OCI-LY7 (cell line): Measurements from ENCODE around the gene DGKQ. TPM values are rescaled to one million over a fixed set of nuclear protein-coding genes. Genes with fewer than 3 reads are reported as not detected.

Source experiments
- BruUV-seq: library from RNA; stranded (reverse); fragments of 400-500 nt; replicated peaks from 2 replicates; lab custom pipeline; 2021; lab: Mats Ljungman, UMichigan
- CTCF ChIA-PET: fragments of 300-600 bp; sonication (Branson Sonifier 250); formaldehyde crosslinking; loops from one replicate; lab custom pipeline; 2022; ENCODE audit warnings: antibody characterized with exemption; ENCODE audit not compliant: unreplicated experiment; lab: Charles Lee
- POLR2A ChIA-PET: fragments of 300-600 bp; sonication (Branson Sonifier 250); formaldehyde crosslinking; loops from one replicate; lab custom pipeline; 2022; ENCODE audit warnings: antibody characterized with exemption; lab: Charles Lee
- DNase-seq: peaks from one replicate; pipeline ENCODE4 v3.0.0-alpha.2; 2015; ENCODE audit warnings: low spot score
- H2AFZ ChIP-seq: fragments of 200-600 bp; sonication (generic), shearing (Covaris generic); 2 replicates; pipeline ENCODE4 v1.6.1; 2014; ENCODE audit warnings: mild to moderate bottlenecking, antibody characterized with exemption, low read length, moderate library complexity
- H3K27ac ChIP-seq: fragments of 200-600 bp; sonication (generic); 2 replicates; pipeline ENCODE4 v1.5.1; 2014; ENCODE audit warnings: mixed run types, low read depth, mild to moderate bottlenecking, moderate library complexity, low read length, inconsistent platforms; ENCODE audit not compliant: poor library complexity, severe bottlenecking
- H3K36me3 ChIP-seq: fragments of 200-600 bp; sonication (generic); 2 replicates; pipeline ENCODE4 v1.6.1; 2014; ENCODE audit warnings: mild to moderate bottlenecking, antibody characterized with exemption, low read length, moderate library complexity, mixed read lengths; ENCODE audit not compliant: insufficient read depth
- H3K4me1 ChIP-seq: fragments of 200-600 bp; sonication (generic); 2 replicates; pipeline ENCODE4 v1.5.1; 2014; ENCODE audit warnings: mild to moderate bottlenecking, low read length; ENCODE audit not compliant: insufficient read depth, poor library complexity, severe bottlenecking
- H3K4me2 ChIP-seq: fragments of 200-600 bp; sonication (generic); 2 replicates; pipeline ENCODE4 v1.6.1; 2014; ENCODE audit warnings: mild to moderate bottlenecking, low read length
- H3K4me3 ChIP-seq: fragments of 200-600 bp; sonication (generic); 2 replicates; pipeline ENCODE4 v1.5.1; 2014; ENCODE audit warnings: mild to moderate bottlenecking, low read depth, low read length; ENCODE audit not compliant: poor library complexity, severe bottlenecking
- H3K79me2 ChIP-seq: fragments of 200-600 bp; sonication (generic); 2 replicates; pipeline ENCODE4 v1.6.1; 2016; ENCODE audit warnings: low read depth, mild to moderate bottlenecking, low read length, moderate library complexity, mixed read lengths; ENCODE audit not compliant: insufficient read depth
- H3K9me2 ChIP-seq: fragments of 200-600 bp; sonication (generic); 2 replicates; pipeline ENCODE4 v1.6.1; 2016; ENCODE audit warnings: mild to moderate bottlenecking, low read length, mixed read lengths; ENCODE audit not compliant: insufficient read depth
- H3K9me3 ChIP-seq: fragments of 200-600 bp; sonication (generic); 2 replicates; pipeline ENCODE4 v1.6.1; 2014; ENCODE audit warnings: mild to moderate bottlenecking, mixed run types, low read length, mixed read lengths
- H4K20me1 ChIP-seq: fragments of 200-600 bp; sonication (generic); 2 replicates; pipeline ENCODE4 v1.6.1; 2014; ENCODE audit warnings: mild to moderate bottlenecking, antibody characterized with exemption, low read length, moderate library complexity, mixed read lengths; ENCODE audit not compliant: insufficient read depth
- CTCF ChIP-seq: fragments of 200-600 bp; sonication (generic); conservative IDR thresholded peaks from 2 replicates; pipeline ENCODE4 v1.5.1; 2014; ENCODE audit warnings: mild to moderate bottlenecking, antibody characterized with exemption, low read length, moderate library complexity, mixed read lengths
- EZH2phosphoT487 ChIP-seq: fragments of 200-600 bp; sonication (generic); IDR thresholded peaks from 2 replicates; pipeline ENCODE4 v1.6.1; 2018; ENCODE audit warnings: low read depth, borderline replicate concordance, mild to moderate bottlenecking, mixed run types, antibody characterized with exemption, low read length, moderate library complexity, mixed read lengths
- intact Hi-C: fragments of 100-400 bp; cut with micrococcal nuclease; formaldehyde crosslinking; loops from one replicate; pipeline ENCODE4 v1.10.0; 2022; ENCODE audit not compliant: unreplicated experiment
- total RNA-seq, 2 experiments: library from RNA; depleted of rRNA in 1 of 2; stranded (reverse); fragments of >200 nt in 1 of 2; shearing (Covaris generic) in 1 of 2; gene quantifications; 2 replicates each; pipeline ENCODE4 v1.2.3, GENCODE V29; 2014 to 2022

The DGKQ gene
- total RNA-seq, 2 experiments from 2014 or later, result 11.3 to 15.2 TPM

GRCh38 chr4:998096-998691 lies 24.8 kb upstream of the DGKQ start:
- Histone ChIP-seq H3K4me2 (no peak overlapping the region), H3K79me2 (no peaks in the 10 kb centered on the region), H3K27ac (no peak overlapping the region), H3K4me3 (no peak overlapping the region), H3K36me3 (no peaks in the 10 kb centered on the region), H3K4me1 (no peaks in the 10 kb centered on the region), H2AFZ (no peak overlapping the region), H3K9me3 (no peaks in the 10 kb centered on the region), H4K20me1 (no peaks in the 10 kb centered on the region), H3K9me2 (no peaks in the 10 kb centered on the region)
- TF ChIP-seq CTCF (no peak), EZH2phosphoT487 (no peak)
- DNase-seq, result no peak
- no TSS peak for BruUV-seq
- intact Hi-C loops, result no loop called here
- ChIA-PET POLR2A (no interaction called here), CTCF (no interaction called here)

GRCh38 chr4:997375-998071 lies 24.2 kb upstream of the DGKQ start:
- no peak overlapping the region for H3K4me3 ChIP-seq
- no peaks in the 10 kb centered on the region for H3K79me2 ChIP-seq
- TF ChIP-seq CTCF (no peak), EZH2phosphoT487 (no peak)
- H3K4me2 ChIP-seq, result no peak overlapping the region
- H2AFZ ChIP-seq, result no peak overlapping the region
- no peaks in the 10 kb centered on the region for H3K36me3 ChIP-seq
- ChIA-PET POLR2A (no interaction called here), CTCF (no interaction called here)
- H3K27ac ChIP-seq, result no peak overlapping the region
- intact Hi-C loops, result no loop called here
- DNase-seq, result no peak
- BruUV-seq, result no TSS peak
- H4K20me1 ChIP-seq, result no peaks in the 10 kb centered on the region
- no peaks in the 10 kb centered on the region for H3K4me1 ChIP-seq
- H3K9me2 ChIP-seq, result no peaks in the 10 kb centered on the region
- H3K9me3 ChIP-seq, result no peaks in the 10 kb centered on the region

- no peaks in the 10 kb centered on the region for H3K9me3 ChIP-seq
- H3K4me3 ChIP-seq, result no peak overlapping the region
- no peaks in the 10 kb centered on the region for H3K4me1 ChIP-seq
- H2AFZ ChIP-seq, result no peak overlapping the region
- TF ChIP-seq EZH2phosphoT487 (no peak), CTCF (no peak)
- H4K20me1 ChIP-seq, result no peaks in the 10 kb centered on the region
- BruUV-seq, result no TSS peak
- ChIA-PET CTCF (no interaction called here), POLR2A (no interaction called here)
- no peaks in the 10 kb centered on the region for H3K36me3 ChIP-seq
- H3K4me2 ChIP-seq, result no peak overlapping the region
- intact Hi-C loops, result no loop called here
- no peak for DNase-seq
- no peaks in the 10 kb centered on the region for H3K9me2 ChIP-seq
- H3K27ac ChIP-seq, result no peak overlapping the region
- H3K79me2 ChIP-seq, result no peaks in the 10 kb centered on the region
Observed at GRCh38 chr4:996997-997374, 23.6 kb upstream of the DGKQ start.
